SU-DHL-6 (cell line): ENCODE results near the gene CPLX1.
A peak's percentile ranks its signal among the peaks of the same experiment; 100 is the strongest.

ENCODE experiments used
- H2AFZ ChIP-seq: fragments of 200-600 bp; sonication (generic); 2 replicates; pipeline ENCODE4 v1.6.1; 2014; ENCODE audit warnings: low read depth, mild to moderate bottlenecking, moderate library complexity, mixed read lengths, antibody characterized with exemption, low read length; ENCODE audit not compliant: severe bottlenecking
- H3F3A ChIP-seq: fragments of 200-600 bp; shearing (Covaris generic); 2 replicates; pipeline ENCODE4 v1.6.0; 2016; ENCODE audit warnings: antibody characterized with exemption, mild to moderate bottlenecking; ENCODE audit not compliant: insufficient read depth
- H3K27ac ChIP-seq: fragments of 200-600 bp; sonication (generic); 2 replicates; pipeline ENCODE4 v1.5.1; 2016; ENCODE audit warnings: low read depth, mild to moderate bottlenecking, low read length, moderate library complexity, mixed read lengths
- H3K27me3 ChIP-seq: fragments of 200-600 bp; sonication (generic), shearing (Covaris generic); 2 replicates; pipeline ENCODE4 v1.6.0; 2014; ENCODE audit warnings: mild to moderate bottlenecking, low read length
- H3K36me3 ChIP-seq: fragments of 200-600 bp; sonication (generic); 2 replicates; pipeline ENCODE4 v1.6.1; 2014; ENCODE audit warnings: mild to moderate bottlenecking, low read length, mixed read lengths
- H3K4me2 ChIP-seq: fragments of 300-600, 200-600 bp; shearing (Covaris generic), sonication (generic); 2 replicates; pipeline ENCODE4 v1.6.0; 2014; ENCODE audit warnings: low read length, low read depth, mild to moderate bottlenecking; ENCODE audit not compliant: poor library complexity, severe bottlenecking
- H3K4me3 ChIP-seq: fragments of 200-600 bp; sonication (generic); 2 replicates; pipeline ENCODE4 v1.5.1; 2014; ENCODE audit warnings: antibody characterized with exemption, low read length, mild to moderate bottlenecking, mixed read lengths; ENCODE audit not compliant: insufficient read depth, poor library complexity, severe bottlenecking
- H3K79me2 ChIP-seq: fragments of 200-600 bp; sonication (generic); 2 replicates; pipeline ENCODE4 v1.6.1; 2014; ENCODE audit warnings: mild to moderate bottlenecking, low read length, moderate library complexity; ENCODE audit not compliant: insufficient read depth
- H3K9ac ChIP-seq: fragments of 200-600 bp; sonication (generic); 2 replicates; pipeline ENCODE4 v1.7.0; 2014; ENCODE audit warnings: mild to moderate bottlenecking, low read length
- H3K9me2 ChIP-seq: fragments of 200-600 bp; sonication (generic); replicated peaks from 2 replicates; pipeline ENCODE4 v1.6.1; 2014; ENCODE audit warnings: low read length; ENCODE audit not compliant: insufficient read depth
- H3K9me3 ChIP-seq: fragments of 200-600 bp; sonication (generic); 2 replicates; pipeline ENCODE4 v1.6.1; 2014; ENCODE audit warnings: low read length, mixed read lengths; ENCODE audit not compliant: insufficient read depth
- H4K20me1 ChIP-seq: fragments of 200-600 bp; sonication (generic); 2 replicates; pipeline ENCODE4 v1.6.1; 2014; ENCODE audit warnings: low read depth, mild to moderate bottlenecking, antibody characterized with exemption, low read length, moderate library complexity, mixed read lengths
- CTCF ChIP-seq: fragments of 200-600 bp; sonication (generic); IDR thresholded peaks from one replicate; pipeline ENCODE4 v1.5.1; 2017; ENCODE audit warnings: antibody characterized with exemption, mild to moderate bottlenecking, low read length, moderate library complexity; ENCODE audit not compliant: insufficient read depth, poor library complexity, severe bottlenecking
- EZH2phosphoT487 ChIP-seq: fragments of 200-600 bp; sonication (generic), shearing (Covaris generic); conservative IDR thresholded peaks from 2 replicates; pipeline ENCODE4 v1.6.1; 2018; ENCODE audit warnings: mild to moderate bottlenecking, antibody characterized with exemption, low read length, moderate library complexity, mixed read lengths

CPLX1 gene

GRCh38 chr4:857461-857860, 31.5 kb upstream of the CPLX1 start:
- no peak overlapping the region for H3K27ac ChIP-seq
- no peaks in the 10 kb centered on the region for H3K79me2 ChIP-seq
- H3F3A ChIP-seq: peaks cover 18% of the 10 kb centered on the region
- H3K4me3 ChIP-seq: no peak overlapping the region
- no peak overlapping the region for H2AFZ ChIP-seq
- H3K9me2 ChIP-seq: no peaks in the 10 kb centered on the region
- no peak for TF ChIP-seq EZH2phosphoT487
- no peak overlapping the region for H3K4me2 ChIP-seq
- no peak overlapping the region for H3K9ac ChIP-seq
- no peaks in the 10 kb centered on the region for H3K27me3 ChIP-seq
- no peaks in the 10 kb centered on the region for H4K20me1 ChIP-seq
- peaks cover 19% of the 10 kb centered on the region for H3K36me3 ChIP-seq
- H3K9me3 ChIP-seq: peaks cover 20% of the 10 kb centered on the region; the same call in 1 of the 2 replicates

GRCh38 chr4:856225-856901, 30.4 kb upstream of the CPLX1 start:
- Histone ChIP-seq H3K36me3 (peaks cover 19% of the 10 kb centered on the region), H3K4me2 (no peak overlapping the region), H2AFZ (no peak overlapping the region), H3K27me3 (no peaks in the 10 kb centered on the region), H3F3A (peaks cover 18% of the 10 kb centered on the region), H3K9me3 (peaks cover 20% of the 10 kb centered on the region; the same call in 1 of the 2 replicates), H3K9me2 (no peaks in the 10 kb centered on the region), H4K20me1 (no peaks in the 10 kb centered on the region), H3K4me3 (no peak overlapping the region), H3K79me2 (no peaks in the 10 kb centered on the region), H3K9ac (no peak overlapping the region), H3K27ac (peak overlapping the region; percentile 45)
- no peak for TF ChIP-seq EZH2phosphoT487
- no peak for TF ChIP-seq CTCF

GRCh38 chr4:855880-856224, 29.9 kb upstream of the CPLX1 start:
- peak overlapping the region; percentile 45 for H3K27ac ChIP-seq
- no peaks in the 10 kb centered on the region for H3K79me2 ChIP-seq
- H4K20me1 ChIP-seq: no peaks in the 10 kb centered on the region
- H2AFZ ChIP-seq: no peak overlapping the region
- no peak for TF ChIP-seq EZH2phosphoT487
- TF ChIP-seq CTCF: no peak
- no peak overlapping the region for H3K4me3 ChIP-seq
- no peak overlapping the region for H3K9ac ChIP-seq
- peaks cover 20% of the 10 kb centered on the region; the same call in 1 of the 2 replicates for H3K9me3 ChIP-seq
- no peaks in the 10 kb centered on the region for H3K9me2 ChIP-seq
- H3K36me3 ChIP-seq: peaks cover 19% of the 10 kb centered on the region
- H3K4me2 ChIP-seq: no peak overlapping the region
- peaks cover 18% of the 10 kb centered on the region for H3F3A ChIP-seq
- no peaks in the 10 kb centered on the region for H3K27me3 ChIP-seq

- Histone ChIP-seq H3K4me2 (no peak overlapping the region), H2AFZ (no peak overlapping the region), H3K9me3 (peaks cover 20% of the 10 kb centered on the region; the same call in 1 of the 2 replicates), H4K20me1 (no peaks in the 10 kb centered on the region), H3F3A (peaks cover 18% of the 10 kb centered on the region), H3K27ac (no peak overlapping the region), H3K9me2 (no peaks in the 10 kb centered on the region), H3K4me3 (no peak overlapping the region), H3K36me3 (peaks cover 14% of the 10 kb centered on the region), H3K9ac (no peak overlapping the region), H3K79me2 (no peaks in the 10 kb centered on the region), H3K27me3 (no peaks in the 10 kb centered on the region)
- no peak for TF ChIP-seq EZH2phosphoT487
- no peak for TF ChIP-seq CTCF
Observed at GRCh38 chr4:854356-854755, 28.4 kb upstream of the CPLX1 start.
